Tibial artery (tissue), 4 donors: ENCODE data around the gene MYMK.
"Not testable (repeated sequence)": the region's sequence is repeated elsewhere in the genome, so short reads cannot be mapped to it uniquely, and the experiment has no call there.

Source experiments
- DNase-seq, 2 donors: peaks; one replicate each; pipeline ENCODE4 v3.0.0-alpha.2; 2019
- H3K27ac ChIP-seq, 2 donors: fragments of 200-600 bp; sonication (generic) in 1 of 2; 1 replicate in 1 of 2; 2 replicates in 1 of 2; pipeline ENCODE4 v1.5.1; 2018 to 2019; ENCODE audit warnings: mild to moderate bottlenecking in 1 of 2
- H3K27me3 ChIP-seq, 2 donors: fragments of 200-600 bp; sonication (generic) in 1 of 2; one replicate each; pipeline versions ENCODE4 v1.5.1 to v1.6.0; 2016 to 2019
- H3K36me3 ChIP-seq, 3 donors: fragments of 200-600 bp; sonication (generic) in 2 of 3; one replicate each; pipeline ENCODE4 v1.5.1; 2016 to 2019; ENCODE audit warnings: mild to moderate bottlenecking in 2 of 3
- H3K4me1 ChIP-seq, 4 donors: fragments of 200-600 bp; sonication (generic) in 2 of 4; 1 replicate in 3 of 4; 2 replicates in 1 of 4; pipeline ENCODE4 v1.5.1; 2016 to 2019
- H3K4me3 ChIP-seq, 2 donors: fragments of 200-600 bp; sonication (generic) in 1 of 2; 1 replicate in 1 of 2; 2 replicates in 1 of 2; pipeline ENCODE4 v1.5.1; 2018 to 2019; ENCODE audit warnings: mild to moderate bottlenecking in 2 of 2
- H3K9me3 ChIP-seq, 3 donors: fragments of 200-600 bp; sonication (generic) in 1 of 3; one replicate each; pipeline ENCODE4 v1.5.1; 2016 to 2019
- CTCF ChIP-seq, 2 experiments: fragments of 200-600 bp in 1 of 2; fragments of 450-650 bp in 1 of 2; IDR thresholded peaks; one replicate each; pipeline ENCODE4 v1.5.1; 2017 to 2019; ENCODE audit warnings: antibody characterized with exemption in 2 of 2, mild to moderate bottlenecking in 1 of 2, moderate library complexity in 1 of 2
- intact Hi-C: fragments of 100-400 bp; cut with DNase I; formaldehyde crosslinking; loops from one replicate; pipeline ENCODE4 v1.15.0; 2023; ENCODE audit warnings: low total_unique reads

The MYMK gene

DNA sequence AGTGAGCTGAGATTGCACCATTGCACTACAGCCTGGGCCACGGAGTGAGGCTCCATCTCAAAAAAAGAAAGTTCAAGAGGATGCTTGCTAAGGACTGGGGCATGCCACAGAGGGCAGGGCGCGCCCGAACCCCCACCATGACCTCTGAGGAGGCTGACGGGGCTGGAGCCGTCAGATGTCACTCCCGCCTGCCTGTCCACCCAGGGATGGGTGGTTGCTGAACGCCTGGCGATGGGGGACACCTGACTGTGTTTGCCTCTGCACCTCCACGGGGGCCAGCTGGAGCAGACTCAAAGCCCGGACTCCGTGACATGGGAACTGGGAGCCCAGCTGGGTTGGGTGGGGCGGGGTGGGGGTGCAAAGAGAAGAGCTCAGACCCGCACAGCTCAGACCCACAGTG lies 41.6 kb upstream of the MYMK start:
- intact Hi-C loops: no loop called here
- no peak overlapping the region for H3K27ac ChIP-seq
- no peak for TF ChIP-seq CTCF (IDR thresholded peaks at IDR 0.05)
- H3K9me3 ChIP-seq: no peaks in the 10 kb centered on the region
- peaks cover 0 to 22% (median 5%) of the 10 kb centered on the region in 4 donors for H3K4me1 ChIP-seq
- no peak overlapping the region for H3K4me3 ChIP-seq
- no peak for DNase-seq
- H3K36me3 ChIP-seq: no peaks in the 10 kb centered on the region
- peaks cover 0 to 55% of the 10 kb centered on the region in 2 donors for H3K27me3 ChIP-seq

GRCh38 chr9:133564451-133565116 lies 39.8 kb upstream of the MYMK start:
- Histone ChIP-seq H3K27me3 (peaks cover 0 to 62% of the 10 kb centered on the region in 2 donors), H3K36me3 (no peaks in the 10 kb centered on the region), H3K9me3 (no peaks in the 10 kb centered on the region), H3K4me1 (peaks cover 0 to 22% (median 5%) of the 10 kb centered on the region in 4 donors), H3K27ac (peak overlapping the region in 1 of 2 donors; percentile 21), H3K4me3 (no peak overlapping the region)
- TF ChIP-seq CTCF (IDR thresholded peaks at IDR 0.05): no peak
- no peak for DNase-seq
- intact Hi-C loops: no loop called here

DNA sequence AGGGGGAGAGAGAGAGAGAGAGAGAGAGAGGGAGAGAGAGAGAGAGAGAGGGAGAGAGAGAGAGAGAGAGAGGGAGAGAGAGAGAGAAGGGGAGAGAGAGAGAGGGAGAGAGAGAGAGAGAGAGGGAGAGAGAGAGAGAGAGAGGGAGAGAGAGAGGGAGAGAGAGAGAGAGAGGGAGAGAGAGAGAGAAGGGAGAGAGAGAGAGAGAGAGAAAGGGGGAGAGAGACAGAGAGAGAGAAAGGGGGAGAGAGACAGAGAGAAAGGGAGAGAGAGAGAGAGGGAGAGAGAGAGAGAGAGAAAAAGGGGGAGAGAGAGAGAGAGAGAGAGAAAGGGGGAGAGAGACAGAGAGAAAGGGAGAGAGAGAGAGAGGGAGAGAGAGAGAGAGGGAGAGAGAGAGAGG lies 39.1 kb upstream of the MYMK start:
- Histone ChIP-seq H3K4me1 (peaks cover 0 to 25% (median 5%) of the 10 kb centered on the region in 4 donors), H3K27me3 (peaks cover 0 to 64% of the 10 kb centered on the region in 2 donors)
- intact Hi-C loops, H3K27ac ChIP-seq, DNase-seq, H3K4me3 ChIP-seq, H3K9me3 ChIP-seq, H3K36me3 ChIP-seq: not testable (repeated sequence)

DNA sequence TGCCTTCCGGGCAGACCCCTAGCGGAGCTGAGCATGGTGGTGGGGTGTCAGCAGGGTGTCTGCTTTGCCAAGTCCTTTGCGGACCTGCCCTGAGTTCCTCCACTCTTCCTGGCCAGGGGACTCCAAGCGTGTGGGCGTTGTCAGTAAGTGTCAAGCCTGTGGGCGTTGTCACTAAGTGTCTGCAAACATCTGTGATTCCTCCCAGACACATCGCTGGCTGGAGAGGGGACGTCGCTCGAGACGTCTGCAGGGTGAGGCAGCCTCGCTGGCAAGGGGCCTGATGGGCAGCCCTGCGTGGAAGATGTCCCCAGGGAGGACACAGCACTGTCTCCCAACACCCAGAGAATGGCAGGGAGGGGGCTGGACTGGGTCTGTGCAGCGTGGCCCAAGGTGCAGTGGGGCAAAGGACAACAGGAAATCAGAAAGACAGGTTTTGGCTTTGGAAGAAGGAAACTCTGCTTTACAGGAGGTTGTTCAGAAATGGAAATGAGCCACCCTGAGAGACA lies 38.6 kb upstream of the MYMK start:
- Histone ChIP-seq H3K36me3 (no peaks in the 10 kb centered on the region), H3K9me3 (no peaks in the 10 kb centered on the region), H3K27me3 (peaks cover 0 to 64% of the 10 kb centered on the region in 2 donors), H3K27ac (no peak overlapping the region), H3K4me3 (no peak overlapping the region), H3K4me1 (peaks cover 0 to 30% (median 8%) of the 10 kb centered on the region in 4 donors)
- intact Hi-C loops: no loop called here
- DNase-seq: no peak
- TF ChIP-seq CTCF (IDR thresholded peaks at IDR 0.05): no peak

DNA sequence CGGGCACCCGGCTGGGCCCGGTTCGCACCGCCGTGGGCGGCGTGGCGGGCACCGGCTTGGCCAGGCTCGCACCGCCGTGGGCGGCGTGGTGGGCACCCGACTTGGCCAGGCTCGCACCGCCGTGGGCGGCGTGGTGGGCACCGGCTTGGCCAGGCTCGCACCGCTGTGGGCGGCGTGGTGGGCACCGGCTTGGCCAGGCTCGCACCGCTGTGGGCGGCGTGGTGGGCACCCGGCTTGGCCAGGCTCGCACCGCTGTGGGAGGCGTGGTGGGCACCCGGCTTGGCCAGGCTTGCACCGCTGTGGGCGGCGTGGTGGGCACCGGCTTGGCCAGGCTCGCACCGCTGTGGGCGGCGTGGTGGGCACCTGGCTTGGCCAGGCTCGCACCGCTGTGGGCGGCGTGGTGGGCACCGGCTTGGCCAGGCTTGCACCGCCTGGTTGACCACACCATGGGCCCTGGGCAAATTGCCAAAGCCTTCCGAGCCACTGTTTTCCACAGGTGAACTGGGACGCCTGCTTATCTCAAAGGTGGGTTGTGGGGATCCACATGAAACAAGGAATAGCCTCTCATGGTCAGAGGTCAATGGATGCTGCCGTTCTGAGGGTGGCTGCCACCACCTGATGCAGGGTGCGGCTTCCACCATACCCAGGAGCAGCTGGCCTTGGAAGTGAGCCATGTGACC lies 38.0 kb upstream of the MYMK start:
- DNase-seq: no peak
- Histone ChIP-seq H3K4me3 (no peak overlapping the region), H3K27ac (no peak overlapping the region), H3K36me3 (no peaks in the 10 kb centered on the region), H3K27me3 (peaks cover 0 to 61% of the 10 kb centered on the region in 2 donors), H3K9me3 (no peaks in the 10 kb centered on the region), H3K4me1 (peaks cover 0 to 36% (median 11%) of the 10 kb centered on the region in 4 donors)
- TF ChIP-seq CTCF (IDR thresholded peaks at IDR 0.05): no peak
- intact Hi-C loops: no loop called here

DNA sequence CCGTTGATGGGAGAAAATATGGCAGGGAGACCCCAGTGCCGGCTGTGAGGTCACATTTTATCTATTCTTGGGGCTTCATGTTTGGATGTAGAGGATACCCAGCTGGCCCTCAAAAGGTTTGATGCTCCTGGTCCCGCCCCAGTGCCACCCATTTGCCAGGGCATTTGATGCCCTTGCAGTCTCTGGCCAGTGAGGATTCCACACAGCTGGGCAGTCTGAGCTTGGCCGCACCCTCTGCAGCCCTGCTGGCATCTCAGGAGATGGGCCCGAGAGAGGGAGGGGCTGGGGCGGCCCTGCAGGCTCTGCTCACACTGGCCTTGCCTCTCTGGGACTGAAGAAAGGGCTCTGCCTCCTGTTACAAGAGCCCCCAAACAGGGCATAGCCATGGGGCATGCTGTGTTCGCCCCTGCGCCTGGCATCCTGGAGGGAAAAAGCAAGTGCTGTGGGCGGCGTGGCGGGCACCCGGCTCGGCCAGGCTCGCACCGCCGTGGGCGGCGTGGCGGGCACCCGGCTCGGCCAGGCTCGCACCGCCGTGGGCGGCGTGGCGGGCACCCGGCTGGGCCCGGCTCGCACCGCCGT lies 37.3 kb upstream of the MYMK start:
- peaks cover 0 to 36% (median 11%) of the 10 kb centered on the region in 4 donors for H3K4me1 ChIP-seq
- H3K27me3 ChIP-seq: peaks cover 0 to 60% of the 10 kb centered on the region in 2 donors
- no peaks in the 10 kb centered on the region for H3K9me3 ChIP-seq
- no peak for DNase-seq
- no peak for TF ChIP-seq CTCF (IDR thresholded peaks at IDR 0.05)
- no peak overlapping the region for H3K4me3 ChIP-seq
- intact Hi-C loops: no loop called here
- no peak overlapping the region for H3K27ac ChIP-seq
- H3K36me3 ChIP-seq: no peaks in the 10 kb centered on the region
